GDM1 (cell line): ENCODE data around the gene ST8SIA1.
"Not testable (repeated sequence)": the region's sequence is repeated elsewhere in the genome, so short reads cannot be mapped to it uniquely, and the experiment has no call there.

Experiments
- DNase-seq: peaks from one replicate; lab custom pipeline; 2025; lab: John Stamatoyannopoulos, UW

Gene ST8SIA1

DNA sequence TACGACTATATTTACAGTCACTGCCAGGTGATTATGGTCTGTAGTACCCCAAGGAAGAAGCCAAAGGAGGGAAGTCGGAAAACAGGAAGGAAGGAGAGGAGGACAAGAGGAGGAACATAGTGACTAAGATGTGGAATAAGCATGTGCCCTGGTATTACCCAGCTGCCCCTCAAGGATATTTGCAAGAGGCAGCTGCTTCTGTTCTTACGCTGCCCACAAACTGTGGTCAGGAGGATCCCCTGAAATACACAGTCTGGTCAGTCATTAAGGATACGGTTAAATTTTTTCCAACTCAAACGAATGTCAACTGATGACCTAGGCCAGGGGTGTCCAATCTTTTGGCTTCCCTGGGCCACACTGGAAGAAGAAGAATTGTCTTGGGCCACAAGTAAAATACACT lies 162.0 kb downstream of the ST8SIA1 start:
- no peak for DNase-seq

DNA sequence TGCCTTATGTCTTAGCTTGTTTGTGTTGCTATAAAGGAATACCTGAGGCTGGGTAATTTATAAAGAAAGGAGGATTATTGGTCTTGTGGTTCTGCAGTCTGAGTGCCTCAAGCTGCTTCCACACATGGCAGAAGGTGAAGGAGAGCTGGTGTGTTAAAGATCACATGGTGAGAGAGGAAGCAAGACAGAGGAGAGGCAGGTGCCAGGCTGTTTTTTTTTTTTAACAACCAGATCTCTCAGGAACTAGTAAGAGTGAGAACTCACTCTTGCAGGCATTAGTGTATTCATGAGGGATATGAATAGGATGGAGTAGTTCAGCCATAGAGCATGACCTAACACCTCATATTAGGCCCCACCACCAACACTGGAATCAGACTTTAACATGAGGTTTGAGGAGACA lies 165.1 kb downstream of the ST8SIA1 start:
- DNase-seq = no peak

DNA sequence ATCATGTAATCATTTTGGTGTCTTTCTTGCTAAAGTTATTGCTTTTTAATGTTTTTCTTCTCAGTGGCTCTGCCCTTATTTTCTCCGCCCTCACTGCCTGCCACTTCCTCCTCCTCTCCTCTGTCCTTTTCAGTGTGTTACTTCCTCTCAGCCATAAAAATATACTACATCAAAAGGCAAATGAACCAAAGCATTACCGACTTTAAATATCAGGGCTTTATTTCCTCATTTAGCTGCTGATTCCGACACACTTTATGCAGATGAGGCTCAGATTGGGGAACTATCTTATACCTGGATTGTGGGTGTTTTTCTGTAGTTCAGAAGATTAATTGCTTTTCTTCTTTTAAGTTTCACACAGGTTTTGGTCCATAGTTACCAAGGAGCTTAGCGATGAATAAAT lies 170.4 kb downstream of the ST8SIA1 start:
- DNase-seq = no peak

DNA sequence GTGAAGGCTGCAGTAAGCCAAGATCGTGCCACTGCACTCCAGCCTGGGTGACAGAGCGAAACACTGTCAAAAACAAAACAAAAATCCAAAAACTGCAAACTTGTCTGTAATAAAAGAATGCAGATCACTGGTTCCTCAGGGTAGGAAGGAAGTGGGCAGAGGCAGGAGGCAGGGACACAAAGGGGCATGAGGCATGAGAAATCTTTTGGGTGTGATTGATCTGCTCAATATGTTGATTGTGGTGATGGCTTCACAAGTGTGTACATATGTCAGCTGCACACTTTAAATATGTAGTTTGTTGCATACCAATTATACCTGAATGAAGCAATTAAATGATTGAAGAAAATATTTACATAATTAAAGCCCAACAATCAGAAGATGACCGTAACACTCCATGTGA lies 170.9 kb downstream of the ST8SIA1 start:
- DNase-seq = no peak

DNA sequence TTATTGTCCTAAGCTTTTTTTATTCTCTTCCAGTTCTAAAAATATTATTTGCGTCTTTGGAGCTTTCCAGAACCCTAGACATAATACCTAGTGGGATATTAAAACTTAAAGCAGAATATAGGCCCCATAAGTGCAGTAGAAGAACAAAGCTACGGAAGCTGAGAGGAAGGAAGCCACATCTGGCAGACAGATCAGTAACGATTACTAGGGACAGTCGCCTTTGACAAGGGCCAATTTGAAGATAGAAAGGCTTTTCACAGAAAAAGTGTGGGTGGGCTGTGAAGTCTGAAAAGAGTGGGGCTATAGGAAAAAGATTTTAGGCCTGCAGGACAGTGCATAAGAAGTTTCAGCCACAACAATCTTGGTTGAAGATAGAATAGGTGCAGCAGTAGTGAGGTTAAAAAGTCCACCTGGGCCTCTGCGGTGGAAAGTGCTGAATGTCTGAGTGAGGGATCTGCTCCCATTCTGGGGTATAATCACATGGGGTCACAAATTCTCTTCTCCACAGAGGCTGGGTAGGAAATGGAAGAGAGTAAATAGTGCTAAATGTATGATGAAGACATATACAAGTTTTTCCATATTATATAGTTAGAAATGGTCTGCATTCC lies 174.0 kb downstream of the ST8SIA1 start:
- no peak for DNase-seq

DNA sequence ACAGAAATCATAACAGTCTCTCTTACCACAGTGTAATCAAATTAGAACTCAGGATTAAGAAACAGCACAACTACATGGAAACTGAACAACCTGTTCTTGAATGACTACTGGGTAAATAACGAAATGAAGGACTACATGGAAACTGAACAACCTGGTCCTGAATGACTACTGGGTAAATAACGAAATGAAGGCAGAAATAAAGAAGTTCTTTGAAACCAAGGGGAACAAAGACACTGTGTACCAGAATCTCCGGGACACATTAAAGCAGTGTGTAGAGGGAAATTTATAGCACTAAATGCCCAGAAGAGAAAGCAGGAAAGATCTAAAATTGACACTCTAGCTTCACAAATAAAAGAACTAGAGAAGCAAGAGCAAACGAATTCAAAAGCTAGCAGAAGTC lies 185.2 kb downstream of the ST8SIA1 start:
- DNase-seq = not testable (repeated sequence)

DNA sequence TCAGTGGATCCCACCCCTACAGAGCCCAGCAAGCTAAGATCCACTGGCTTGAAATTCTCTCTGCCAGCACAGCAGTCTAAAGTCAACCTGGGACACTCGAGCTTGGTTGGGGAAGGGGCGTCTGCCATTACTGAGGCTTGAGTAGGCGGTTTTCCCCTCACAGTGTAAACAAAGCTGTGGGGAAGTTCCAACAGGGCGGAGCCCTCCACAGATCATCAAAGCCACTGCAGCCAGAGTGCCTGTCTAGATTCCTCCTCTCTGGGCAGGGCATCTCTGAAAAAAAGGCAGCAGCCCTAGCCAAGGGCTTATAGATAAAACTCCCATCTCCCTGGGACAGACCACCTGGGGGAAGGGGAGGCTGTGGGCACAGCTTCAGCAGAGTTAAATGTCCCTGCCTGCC lies 187.8 kb downstream of the ST8SIA1 start:
- not testable (repeated sequence) for DNase-seq
